ENCODE measurements around the gene CHKB. TPM values are rescaled to one million over a fixed set of nuclear protein-coding genes. Genes with fewer than 3 reads are reported as not detected.

The CHKB gene, protein sequence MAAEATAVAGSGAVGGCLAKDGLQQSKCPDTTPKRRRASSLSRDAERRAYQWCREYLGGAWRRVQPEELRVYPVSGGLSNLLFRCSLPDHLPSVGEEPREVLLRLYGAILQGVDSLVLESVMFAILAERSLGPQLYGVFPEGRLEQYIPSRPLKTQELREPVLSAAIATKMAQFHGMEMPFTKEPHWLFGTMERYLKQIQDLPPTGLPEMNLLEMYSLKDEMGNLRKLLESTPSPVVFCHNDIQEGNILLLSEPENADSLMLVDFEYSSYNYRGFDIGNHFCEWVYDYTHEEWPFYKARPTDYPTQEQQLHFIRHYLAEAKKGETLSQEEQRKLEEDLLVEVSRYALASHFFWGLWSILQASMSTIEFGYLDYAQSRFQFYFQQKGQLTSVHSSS
- 16.9 to 24.5 TPM (median 19.0 TPM) in 5 replicates for total RNA-seq (2022; extraction: Qiagen RNA extraction; ENCODE audit: low read depth)

DNA sequence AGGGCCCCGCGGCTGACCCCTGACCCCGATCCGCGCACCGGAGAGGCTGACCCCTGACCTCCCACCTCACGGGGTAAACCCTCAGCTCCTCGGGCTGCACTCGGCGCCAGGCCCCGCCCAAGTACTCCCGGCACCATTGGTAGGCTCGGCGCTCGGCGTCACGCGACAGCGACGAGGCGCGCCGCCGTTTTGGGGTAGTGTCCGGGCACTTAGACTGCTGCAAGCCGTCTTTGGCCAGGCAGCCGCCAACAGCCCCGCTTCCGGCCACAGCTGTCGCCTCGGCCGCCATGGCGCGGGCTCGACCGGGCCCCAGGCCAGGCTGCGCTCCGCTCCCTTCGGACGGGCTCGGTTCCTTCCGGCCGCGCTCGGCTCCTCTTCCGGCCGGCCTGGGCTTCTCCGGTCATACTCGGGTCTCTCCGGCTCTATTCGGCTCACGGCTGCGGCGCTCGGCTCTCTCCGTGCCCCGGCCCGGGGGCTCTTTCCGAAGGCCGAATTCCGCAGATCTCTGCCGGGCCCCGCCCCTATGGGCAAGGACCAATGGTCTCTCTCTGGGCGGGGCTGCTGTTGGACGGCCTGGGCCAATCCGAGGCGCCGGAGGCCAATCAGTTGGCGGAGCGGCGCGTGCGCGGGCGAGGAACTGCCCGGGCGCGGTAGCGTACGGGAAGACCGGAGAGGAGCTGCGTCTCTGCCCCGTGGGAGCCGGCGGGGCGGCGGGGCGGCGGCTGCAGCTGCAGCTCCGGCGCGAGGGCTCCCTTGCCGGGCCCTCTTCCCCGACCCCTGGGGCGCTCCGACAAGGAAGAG lies at the start of gene CHKB:
TSS of gene CHKB (minus strand) at position 357 of the 801 bp plus-strand sequence. CDS start at position 289, 68 bp downstream.

DNA sequence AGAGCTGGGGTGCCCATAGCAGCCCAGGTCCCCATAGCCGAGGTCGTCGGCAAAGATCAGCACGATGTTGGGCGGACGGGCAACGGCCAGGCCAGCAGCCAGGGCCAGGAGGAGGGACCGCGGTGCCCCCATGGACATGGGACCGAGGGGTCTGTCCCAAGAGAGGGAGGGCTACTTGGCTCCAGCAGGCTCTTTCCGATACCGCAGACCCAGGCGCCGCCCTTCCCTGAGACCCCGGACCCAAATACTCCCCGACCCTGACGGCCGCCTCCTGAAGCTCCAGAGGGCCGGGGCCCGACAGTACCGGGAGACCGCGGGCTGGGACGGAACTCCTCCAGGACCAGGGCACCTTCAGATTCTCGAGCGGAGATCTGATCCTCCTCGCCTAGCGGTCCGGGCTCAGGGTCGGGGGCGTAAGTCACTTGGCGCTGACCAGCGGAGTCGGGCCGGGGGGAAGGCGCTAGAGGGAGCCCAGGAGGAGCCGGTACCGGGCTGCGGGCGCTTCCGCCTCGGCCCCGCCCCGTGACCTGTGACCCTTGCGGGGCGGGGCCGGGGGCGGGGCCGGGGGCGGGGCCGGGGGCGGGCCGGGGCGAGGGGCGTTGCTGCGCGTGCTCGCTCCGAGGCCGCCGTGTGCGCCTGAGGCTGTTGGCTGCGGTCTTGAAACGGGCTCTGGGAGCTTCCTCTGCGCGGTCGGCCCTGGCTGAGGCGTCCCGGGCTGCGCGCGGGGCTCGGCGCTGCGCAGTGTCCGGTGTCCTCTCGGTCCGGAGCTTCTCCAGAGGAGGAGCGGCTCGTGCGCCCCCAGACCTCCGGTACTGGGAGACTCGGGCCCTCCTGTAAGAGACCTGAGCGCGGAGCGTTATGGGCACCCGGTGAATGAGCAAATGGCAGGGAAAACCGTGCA lies 45.2 kb upstream of the CHKB start, which contains the start of gene ARSA:
TSS of gene ARSA (minus strand) at position 511 of the 901 bp plus-strand sequence. CDS start at position 138, 373 bp downstream.

DNA sequence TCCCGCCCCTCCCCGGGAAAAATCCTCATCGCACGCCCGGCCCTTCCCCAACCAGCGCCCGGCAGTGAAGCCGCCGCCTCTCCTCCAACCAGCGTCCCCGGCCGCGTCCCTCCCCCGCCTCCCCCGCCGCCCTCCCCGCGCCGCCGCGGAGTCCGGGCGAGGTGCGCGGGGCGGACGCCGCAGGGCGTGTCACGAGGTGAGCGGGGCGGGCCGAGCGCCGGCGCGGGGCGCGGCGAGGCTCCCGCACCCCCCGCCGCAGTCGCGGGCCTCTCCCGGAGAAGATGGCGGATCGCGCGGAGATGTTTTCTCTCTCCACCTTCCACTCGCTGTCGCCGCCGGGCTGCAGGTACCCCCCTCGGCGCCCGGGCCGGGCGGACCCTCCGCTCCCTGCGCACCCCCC lies 17.9 kb upstream of the CHKB start, which contains the start of gene MAPK8IP2:
TSS of gene MAPK8IP2 (plus strand) at position 256 of the 400 bp plus-strand sequence. CDS start at position 282, 26 bp downstream.

DNA sequence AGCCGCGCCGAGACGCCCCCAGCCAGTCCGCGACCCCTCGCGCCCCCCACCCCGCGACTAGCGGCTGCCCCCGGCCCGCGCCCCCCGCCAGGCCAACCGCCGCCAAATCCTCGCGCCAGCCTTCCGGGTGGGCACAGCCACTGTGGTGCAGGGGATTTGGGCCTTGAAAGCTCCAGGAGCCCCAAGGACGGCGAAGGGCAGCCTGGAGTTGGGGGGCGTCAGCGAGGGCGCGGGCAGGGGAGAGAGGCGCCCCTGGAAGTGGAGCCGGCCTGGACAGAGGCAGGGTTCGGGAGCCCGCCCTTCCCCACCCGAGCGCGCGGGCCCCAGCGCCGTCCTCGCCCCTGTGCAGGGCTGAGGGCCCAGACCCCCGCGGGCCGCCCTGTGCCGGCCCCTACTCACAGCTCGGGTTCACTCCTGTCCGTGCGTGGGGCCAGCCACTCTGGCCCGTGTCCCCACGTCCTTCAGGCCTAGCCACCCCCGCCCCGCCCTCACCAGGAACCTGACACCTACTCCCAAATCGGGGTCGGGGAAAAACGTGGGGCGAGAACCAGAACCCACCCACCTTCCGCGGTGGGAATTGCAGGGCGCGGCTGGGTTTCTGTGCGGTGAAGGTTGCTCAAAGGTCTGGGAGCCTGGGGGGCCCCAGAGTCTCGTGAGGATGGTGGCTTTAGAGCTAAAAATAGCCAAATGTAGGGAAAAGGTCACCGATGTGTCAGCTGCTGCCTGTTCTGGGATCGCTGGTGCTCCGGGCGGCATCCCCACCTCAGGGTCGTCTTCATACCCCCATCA lies 4.5 kb downstream of the CHKB start, which contains the start of gene CPT1B:
TSS of gene CPT1B (minus strand) at position 441 of the 789 bp plus-strand sequence. CDS start 512 bp downstream, outside the sequence.

DNA sequence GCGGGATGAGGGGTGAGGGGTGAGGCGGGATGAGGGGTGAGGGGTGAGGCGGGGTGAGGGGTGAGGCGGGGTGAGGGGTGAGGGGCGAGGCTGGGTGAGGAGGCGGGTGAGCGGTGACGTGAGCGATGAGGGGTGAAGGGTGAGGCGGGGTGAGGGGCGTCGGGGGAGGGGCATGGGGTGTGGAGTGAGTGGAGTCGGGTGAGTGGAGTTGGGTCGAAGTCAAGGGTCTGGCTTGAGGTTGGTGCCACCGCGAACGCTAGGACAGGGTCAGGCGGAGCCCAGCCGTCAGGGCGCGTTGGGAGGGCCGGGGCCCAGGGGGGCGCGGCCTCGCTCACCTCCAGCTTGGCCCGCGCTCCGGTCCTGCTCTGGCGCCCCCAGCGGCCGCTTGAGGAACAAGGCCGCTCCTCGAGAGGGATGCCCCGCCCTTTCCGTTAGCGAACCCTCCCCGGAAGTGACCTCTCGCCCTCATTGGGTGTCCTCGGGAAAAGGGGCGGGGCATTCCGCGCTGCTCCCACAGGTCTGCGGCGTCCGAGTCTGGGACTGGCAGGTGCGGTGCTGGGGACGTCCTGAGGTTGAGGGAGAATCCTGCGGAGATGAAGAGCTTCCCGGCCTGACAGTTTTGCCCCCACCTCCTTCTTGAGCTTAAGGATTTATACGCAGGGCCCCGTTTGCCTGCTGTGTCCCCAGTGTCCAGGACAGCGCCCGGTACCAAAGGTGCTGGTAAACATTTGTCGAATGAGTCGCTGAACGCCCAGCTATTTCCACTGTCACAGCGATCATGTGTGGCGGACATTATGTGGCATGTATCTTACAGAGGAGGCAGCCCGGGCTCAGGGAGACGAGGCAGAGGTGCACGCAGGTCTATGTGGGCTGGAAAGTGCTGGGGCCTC lies 19.9 kb downstream of the CHKB start, which contains the start of gene SYCE3:
TSS of gene SYCE3 (minus strand) at position 397 of the 890 bp plus-strand sequence. CDS start 6,514 bp downstream, outside the sequence.

DNA sequence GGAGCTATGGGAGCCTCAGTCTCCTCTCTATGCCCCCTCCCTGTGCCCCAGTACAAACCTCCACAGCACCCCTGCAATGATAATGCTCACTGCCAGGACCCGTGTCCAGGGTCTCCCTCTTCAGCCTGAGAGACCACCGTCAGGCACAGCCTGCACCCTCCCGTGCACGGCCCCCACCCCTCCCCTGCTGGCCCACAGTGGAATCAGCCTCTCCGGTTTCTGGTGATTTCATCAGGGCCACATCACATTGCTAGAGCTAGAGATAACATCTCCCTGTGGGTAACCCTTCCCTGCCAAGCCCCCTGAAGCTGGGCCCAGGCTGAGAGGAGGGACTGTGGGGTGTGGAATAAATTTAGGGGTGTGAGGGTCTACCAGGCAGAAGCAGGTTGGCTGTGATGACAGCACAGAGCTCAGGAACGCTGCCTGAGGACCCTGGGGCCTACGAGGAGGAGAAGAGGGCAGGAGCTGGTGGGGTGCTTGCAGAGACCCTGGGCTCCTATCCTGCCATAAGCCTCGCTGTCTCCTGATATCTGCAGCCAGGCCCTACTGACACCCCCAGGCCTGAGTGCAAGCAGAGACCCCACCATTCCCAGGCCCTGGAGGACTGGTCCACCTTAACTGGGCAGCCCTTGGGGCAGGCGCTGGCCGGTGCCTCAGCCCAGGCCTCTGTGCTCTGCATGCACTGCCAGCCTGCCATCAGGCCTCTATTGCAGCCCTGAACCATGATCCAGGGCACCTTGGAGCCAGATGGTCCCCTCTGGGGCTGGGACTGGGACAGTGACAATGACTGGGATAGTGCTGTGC lies 36.9 kb downstream of the CHKB start, which contains the start of gene KLHDC7B:
TSS of gene KLHDC7B (plus strand) at position 378 of the 804 bp plus-strand sequence. CDS start at position 723, 345 bp downstream.

DNA sequence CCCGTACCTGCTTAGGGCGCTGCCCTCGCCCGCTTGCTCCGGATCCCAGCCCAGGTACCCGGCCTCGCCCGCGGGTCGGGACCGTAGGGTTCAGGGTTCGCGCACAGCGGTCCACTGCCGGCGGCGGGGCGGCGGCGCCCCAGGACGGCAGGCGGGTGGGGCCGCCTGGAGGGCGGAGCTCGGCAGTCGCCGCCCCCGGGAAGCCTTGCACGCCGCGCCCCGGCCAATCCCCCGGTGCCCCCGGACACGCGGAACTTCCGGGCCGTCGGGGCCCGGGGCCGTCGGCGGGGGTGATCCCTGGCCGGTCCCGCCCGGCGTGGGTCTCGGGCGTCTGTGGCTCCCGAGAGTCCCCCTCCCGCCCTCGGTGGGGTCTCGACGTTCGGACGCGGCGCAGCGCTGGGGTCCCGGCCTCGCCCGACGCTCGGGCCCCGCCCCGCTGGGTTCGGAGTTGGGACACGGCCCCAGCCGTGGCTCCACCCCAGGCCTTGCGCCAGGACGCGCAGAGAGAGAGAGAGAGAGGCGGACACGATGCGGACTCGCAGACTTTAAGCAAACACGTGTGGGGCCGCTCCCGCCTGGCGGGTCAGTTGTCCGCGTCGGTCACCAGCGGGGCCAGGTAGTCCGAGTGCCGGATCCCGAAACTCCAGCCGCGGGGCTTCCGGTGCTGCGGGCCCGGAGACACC lies 52.6 kb downstream of the CHKB start, which contains the start of gene TYMP:
TSS of gene TYMP (minus strand) at position 116 of the 683 bp plus-strand sequence. CDS start 303 bp downstream, outside the sequence.

Other genes with a start within 250 kb of the CHKB start
- 9.3 to 13.6 TPM (median 13.2 TPM) in 5 replicates for gene PPP6R2, start 239.5 kb downstream of the CHKB start, total RNA-seq (2022; extraction: Qiagen RNA extraction; ENCODE audit: low read depth)
- gene SBF1, start 107.8 kb downstream of the CHKB start, total RNA-seq (2022; extraction: Qiagen RNA extraction; ENCODE audit: low read depth), result 17.7 to 27.3 TPM (median 24.6 TPM) in 5 replicates
- 0.49 to 0.87 TPM (median 0.50 TPM) in 5 replicates for gene ADM2, start 101.3 kb downstream of the CHKB start, total RNA-seq (2022; extraction: Qiagen RNA extraction; ENCODE audit: low read depth)
- 0.05 TPM in 1 of 5 replicates, not detected in the others for gene MIOX, start 96.0 kb downstream of the CHKB start, total RNA-seq (2022; extraction: Qiagen RNA extraction; ENCODE audit: low read depth)
- 30.4 to 50.1 TPM (median 44.1 TPM) in 5 replicates for gene LMF2, start 75.1 kb downstream of the CHKB start, total RNA-seq (2022; extraction: Qiagen RNA extraction; ENCODE audit: low read depth)
- 33.4 to 40.4 TPM (median 37.2 TPM) in 5 replicates for gene NCAPH2, start 74.6 kb downstream of the CHKB start, total RNA-seq (2022; extraction: Qiagen RNA extraction; ENCODE audit: low read depth)
- gene SCO2, start 57.3 kb downstream of the CHKB start, total RNA-seq (2022; extraction: Qiagen RNA extraction; ENCODE audit: low read depth), result 1.9 to 6.1 TPM (median 4.8 TPM) in 5 replicates
- 11.3 to 21.2 TPM (median 18.6 TPM) in 5 replicates for gene TYMP, start 52.8 kb downstream of the CHKB start, total RNA-seq (2022; extraction: Qiagen RNA extraction; ENCODE audit: low read depth)
- 0.02 to 0.05 TPM (median 0.05 TPM) in 3 of 5 replicates, not detected in the others for gene KLHDC7B, start 37.0 kb downstream of the CHKB start, total RNA-seq (2022; extraction: Qiagen RNA extraction; ENCODE audit: low read depth)
- 0.25 to 0.75 TPM (median 0.46 TPM) in 3 of 5 replicates, not detected in the others for gene SYCE3, start 19.9 kb downstream of the CHKB start, total RNA-seq (2022; extraction: Qiagen RNA extraction; ENCODE audit: low read depth)
- 10.5 to 15.7 TPM (median 13.6 TPM) in 5 replicates for gene CPT1B, start 4.4 kb downstream of the CHKB start, total RNA-seq (2022; extraction: Qiagen RNA extraction; ENCODE audit: low read depth)
- gene MAPK8IP2, start 17.9 kb upstream of the CHKB start, total RNA-seq (2022; extraction: Qiagen RNA extraction; ENCODE audit: low read depth), result 2.1 to 4.2 TPM (median 3.8 TPM) in 5 replicates
- gene ARSA, start 45.3 kb upstream of the CHKB start, total RNA-seq (2022; extraction: Qiagen RNA extraction; ENCODE audit: low read depth), result 18.3 to 26.3 TPM (median 21.3 TPM) in 5 replicates
- 2.6 to 5.3 TPM (median 3.9 TPM) in 5 replicates for gene SHANK3, start 90.0 kb upstream of the CHKB start, total RNA-seq (2022; extraction: Qiagen RNA extraction; ENCODE audit: low read depth)
- gene ACR, start 155.4 kb upstream of the CHKB start, total RNA-seq (2022; extraction: Qiagen RNA extraction; ENCODE audit: low read depth), result 0.06 to 0.08 TPM in 2 of 5 replicates, not detected in the others
- gene RABL2B, start 200.8 kb upstream of the CHKB start, total RNA-seq (2022; extraction: Qiagen RNA extraction; ENCODE audit: low read depth), result 15.4 to 24.9 TPM (median 20.8 TPM) in 5 replicates

Data from A549 treated with CpdA at 1 μM for 4 hours (cell line).